OCI-LY1 (cell line): ENCODE measurements around the gene CDCA3.

Experiments used
- H2AFZ ChIP-seq: fragments of 200-600 bp; sonication (generic), shearing (Covaris generic); 2 replicates; pipeline ENCODE4 v1.6.0; 2014; ENCODE audit warnings: antibody characterized with exemption, mild to moderate bottlenecking, low read length
- H3F3A ChIP-seq: fragments of 200-600 bp; sonication (generic), shearing (Covaris generic); 2 replicates; pipeline ENCODE4 v1.6.0; 2014; ENCODE audit warnings: mild to moderate bottlenecking, antibody characterized with exemption, low read length, moderate library complexity; ENCODE audit not compliant: insufficient read depth
- H3K27ac ChIP-seq: fragments of 200-600 bp; sonication (generic); 2 replicates; pipeline ENCODE4 v1.5.1; 2014; ENCODE audit warnings: low read length, mixed run types, mild to moderate bottlenecking, low read depth; ENCODE audit not compliant: poor library complexity, severe bottlenecking
- H3K27me3 ChIP-seq: fragments of 200-600 bp; sonication (generic); 2 replicates; pipeline ENCODE4 v1.6.0; 2014; ENCODE audit warnings: antibody characterized with exemption, mild to moderate bottlenecking, low read length, moderate library complexity; ENCODE audit not compliant: insufficient read depth
- H3K36me3 ChIP-seq: fragments of 200-600 bp; sonication (generic); 2 replicates; pipeline ENCODE4 v1.6.1; 2014; ENCODE audit warnings: mild to moderate bottlenecking, antibody characterized with exemption, low read length, moderate library complexity, mixed read lengths; ENCODE audit not compliant: insufficient read depth
- H3K4me1 ChIP-seq: fragments of 200-600 bp; sonication (generic); 2 replicates; pipeline ENCODE4 v1.5.1; 2014; ENCODE audit warnings: mild to moderate bottlenecking, low read length, moderate library complexity; ENCODE audit not compliant: insufficient read depth, severe bottlenecking
- H3K4me2 ChIP-seq: fragments of 200-600 bp; sonication (generic), shearing (Covaris generic); 2 replicates; pipeline ENCODE4 v1.6.1; 2014; ENCODE audit warnings: low read length
- H3K4me3 ChIP-seq: fragments of 200-600 bp; sonication (generic); 2 replicates; pipeline ENCODE4 v1.5.1; 2014; ENCODE audit warnings: low read length, low read depth, mild to moderate bottlenecking, mixed read lengths; ENCODE audit not compliant: poor library complexity, severe bottlenecking
- H3K79me2 ChIP-seq: fragments of 200-600 bp; shearing (Covaris generic); 2 replicates; pipeline ENCODE4 v1.6.1; 2016; ENCODE audit warnings: mixed run types, low read length, mixed read lengths; ENCODE audit not compliant: insufficient read depth
- H3K9ac ChIP-seq: fragments of 200-600 bp; sonication (generic), shearing (Covaris generic); 2 replicates; pipeline ENCODE4 v1.6.1; 2014; ENCODE audit warnings: mild to moderate bottlenecking, low read length, mixed read lengths
- H3K9me2 ChIP-seq: fragments of 200-600 bp; sonication (generic), shearing (Covaris generic); 2 replicates; pipeline ENCODE4 v1.6.1; 2014; ENCODE audit warnings: low read depth, mild to moderate bottlenecking, low read length, mixed read lengths
- H3K9me3 ChIP-seq: fragments of 200-600 bp; shearing (Covaris generic); 2 replicates; pipeline ENCODE4 v1.6.1; 2014; ENCODE audit warnings: low read length, mixed read lengths
- H4K20me1 ChIP-seq: fragments of 200-600 bp; sonication (generic), shearing (Covaris generic); 2 replicates; pipeline ENCODE4 v1.6.0; 2016; ENCODE audit warnings: mild to moderate bottlenecking, low read length; ENCODE audit not compliant: insufficient read depth
- CTCF ChIP-seq: fragments of 200-600 bp; sonication (generic), shearing (Covaris generic); IDR thresholded peaks from 2 replicates; pipeline ENCODE4 v1.5.1; 2017; ENCODE audit warnings: mild to moderate bottlenecking, antibody characterized with exemption, low read length, moderate library complexity, mixed read lengths
- EZH2 ChIP-seq: fragments of 200-600 bp; sonication (generic), shearing (Covaris generic); IDR thresholded peaks from 2 replicates; pipeline ENCODE4 v1.8.0; 2017; ENCODE audit warnings: borderline replicate concordance, mixed run types, mild to moderate bottlenecking, antibody characterized with exemption, low read length, moderate library complexity, mixed read lengths

The CDCA3 gene

GRCh38 chr12:6830999-6831398, 20.1 kb downstream of the CDCA3 start:
- H3K79me2 ChIP-seq, result no peaks in the 10 kb centered on the region
- no peak overlapping the region for H3K27ac ChIP-seq
- no peaks in the 10 kb centered on the region for H3K27me3 ChIP-seq
- H3F3A ChIP-seq, result no peaks in the 10 kb centered on the region
- no peaks in the 10 kb centered on the region for H3K9me2 ChIP-seq
- no peak overlapping the region for H3K4me2 ChIP-seq
- H4K20me1 ChIP-seq, result no peaks in the 10 kb centered on the region
- H3K9me3 ChIP-seq, result no peaks in the 10 kb centered on the region
- no peak overlapping the region for H3K9ac ChIP-seq
- peaks cover 10% of the 10 kb centered on the region for H3K4me1 ChIP-seq
- no peak overlapping the region for H2AFZ ChIP-seq
- no peaks in the 10 kb centered on the region for H3K36me3 ChIP-seq
- no peak for TF ChIP-seq CTCF
- no peak for TF ChIP-seq EZH2
- no peak overlapping the region for H3K4me3 ChIP-seq

- Histone ChIP-seq H3K79me2 (no peaks in the 10 kb centered on the region), H3K9me3 (no peaks in the 10 kb centered on the region), H3K4me3 (no peak overlapping the region), H3K27me3 (0 out of 2 replicates have a peak, but pooled peaks cover under 1% of the 10 kb centered on the region), H3K4me2 (no peak overlapping the region), H3K9ac (no peak overlapping the region), H3K27ac (no peak overlapping the region), H3K4me1 (peaks cover 6% of the 10 kb centered on the region), H2AFZ (no peak overlapping the region), H4K20me1 (no peaks in the 10 kb centered on the region), H3K9me2 (no peaks in the 10 kb centered on the region), H3K36me3 (no peaks in the 10 kb centered on the region), H3F3A (no peaks in the 10 kb centered on the region)
- TF ChIP-seq EZH2 (no peak), CTCF (no peak)
These were observed 20.7 kb downstream of the CDCA3 start for GRCh38 chr12:6830286-6830890.

GRCh38 chr12:6829536-6830220, 21.4 kb downstream of the CDCA3 start:
- H3K9ac ChIP-seq, result no peak overlapping the region
- TF ChIP-seq EZH2, result no peak
- no peaks in the 10 kb centered on the region for H4K20me1 ChIP-seq
- H2AFZ ChIP-seq, result no peak overlapping the region
- H3K4me2 ChIP-seq, result peak overlapping the region; percentile 49; the same call in 1 of the 2 replicates
- peak overlapping the region; percentile 39 for H3K4me3 ChIP-seq
- no peaks in the 10 kb centered on the region for H3K36me3 ChIP-seq
- peaks cover 6% of the 10 kb centered on the region for H3K4me1 ChIP-seq
- H3K9me3 ChIP-seq, result no peaks in the 10 kb centered on the region
- H3K27me3 ChIP-seq, result 0 out of 2 replicates have a peak, but pooled peaks cover 5% of the 10 kb centered on the region
- no peaks in the 10 kb centered on the region for H3K79me2 ChIP-seq
- no peak overlapping the region for H3K27ac ChIP-seq
- H3K9me2 ChIP-seq, result no peaks in the 10 kb centered on the region
- no peaks in the 10 kb centered on the region for H3F3A ChIP-seq
